IMR-90 (cell line): ENCODE results near the gene CDK10.

Source experiments
- BHLHE40 ChIP-seq: fragments of 150-350 bp; IDR thresholded peaks from 2 replicates; pipeline ENCODE4 v1.6.1; 2016; ENCODE audit warnings: mild to moderate bottlenecking, low read depth, low read length
- CHD1 ChIP-seq: IDR thresholded peaks from 2 replicates; pipeline ENCODE4 v1.6.1; 2012; ENCODE audit warnings: low read depth, low read length, improper control_type of control experiment
- FOS ChIP-seq: fragments of 150-350 bp; IDR thresholded peaks from 2 replicates; pipeline ENCODE4 v1.6.1; 2016; ENCODE audit warnings: low read depth, low read length
- MXI1 ChIP-seq: IDR thresholded peaks from 2 replicates; pipeline ENCODE4 v1.6.1; 2012; ENCODE audit warnings: low read depth, mild to moderate bottlenecking, low read length, moderate library complexity, borderline replicate concordance
- POLR2A ChIP-seq: IDR thresholded peaks from 2 replicates; pipeline ENCODE4 v1.6.1; 2012; ENCODE audit warnings: mild to moderate bottlenecking, low read depth, low read length
- RAD21 ChIP-seq: IDR thresholded peaks from 2 replicates; pipeline ENCODE4 v1.6.1; 2012; ENCODE audit warnings: low read length, improper control_type of control experiment
- RCOR1 ChIP-seq: IDR thresholded peaks from 2 replicates; pipeline ENCODE4 v1.6.1; 2012; ENCODE audit warnings: mild to moderate bottlenecking, low read length, improper control_type of control experiment; ENCODE audit not compliant: insufficient replicate concordance
- RFX5 ChIP-seq: IDR thresholded peaks from 2 replicates; pipeline ENCODE4 v1.8.0; 2012; ENCODE audit warnings: low read depth, mild to moderate bottlenecking, low read length, moderate library complexity
- SMC3 ChIP-seq: fragments of 150-350 bp; IDR thresholded peaks from 2 replicates; pipeline ENCODE4 v1.6.1; 2016; ENCODE audit warnings: low read depth, mild to moderate bottlenecking, antibody characterized with exemption, low read length, moderate library complexity
- TF ChIP-seq, protein P1 (sequence below): conservative IDR thresholded peaks from 2 replicates; pipeline ENCODE4 v1.5.1; 2012; ENCODE audit warnings: mild to moderate bottlenecking, low read depth, low read length, improper control_type of control experiment
- TF ChIP-seq, protein P2 (sequence below): fragments of 150-350 bp; IDR thresholded peaks from 2 replicates; pipeline ENCODE4 v1.6.1; 2017; ENCODE audit warnings: mild to moderate bottlenecking, antibody characterized with exemption, low read length, low read depth
- TF ChIP-seq, protein P3 (sequence below): fragments of 150-350 bp; IDR thresholded peaks from 2 replicates; pipeline ENCODE4 v1.6.1; 2016; ENCODE audit warnings: low read depth, mild to moderate bottlenecking, low read length, moderate library complexity, borderline replicate concordance

DNA sequence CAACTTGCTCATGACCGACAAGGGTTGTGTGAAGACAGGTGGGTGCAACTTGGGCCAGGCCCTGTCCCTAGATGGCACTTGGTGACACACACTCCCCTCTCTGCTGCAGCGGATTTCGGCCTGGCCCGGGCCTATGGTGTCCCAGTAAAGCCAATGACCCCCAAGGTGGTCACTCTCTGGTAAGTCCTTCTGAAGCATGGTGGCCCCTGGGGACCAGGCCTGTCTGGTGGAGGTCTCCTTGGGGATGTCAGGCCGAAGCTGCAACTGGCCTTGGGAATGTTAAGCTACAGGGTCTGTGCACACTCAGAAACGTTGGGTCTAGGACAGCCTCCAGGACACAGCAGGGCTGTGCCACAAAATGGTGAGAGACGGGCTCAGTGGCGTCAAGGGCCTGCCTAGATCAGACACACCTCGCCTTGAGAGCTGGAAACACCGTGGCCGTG is 6.8 kb downstream of the CDK10 start:
- TF ChIP-seq, protein P1, sequence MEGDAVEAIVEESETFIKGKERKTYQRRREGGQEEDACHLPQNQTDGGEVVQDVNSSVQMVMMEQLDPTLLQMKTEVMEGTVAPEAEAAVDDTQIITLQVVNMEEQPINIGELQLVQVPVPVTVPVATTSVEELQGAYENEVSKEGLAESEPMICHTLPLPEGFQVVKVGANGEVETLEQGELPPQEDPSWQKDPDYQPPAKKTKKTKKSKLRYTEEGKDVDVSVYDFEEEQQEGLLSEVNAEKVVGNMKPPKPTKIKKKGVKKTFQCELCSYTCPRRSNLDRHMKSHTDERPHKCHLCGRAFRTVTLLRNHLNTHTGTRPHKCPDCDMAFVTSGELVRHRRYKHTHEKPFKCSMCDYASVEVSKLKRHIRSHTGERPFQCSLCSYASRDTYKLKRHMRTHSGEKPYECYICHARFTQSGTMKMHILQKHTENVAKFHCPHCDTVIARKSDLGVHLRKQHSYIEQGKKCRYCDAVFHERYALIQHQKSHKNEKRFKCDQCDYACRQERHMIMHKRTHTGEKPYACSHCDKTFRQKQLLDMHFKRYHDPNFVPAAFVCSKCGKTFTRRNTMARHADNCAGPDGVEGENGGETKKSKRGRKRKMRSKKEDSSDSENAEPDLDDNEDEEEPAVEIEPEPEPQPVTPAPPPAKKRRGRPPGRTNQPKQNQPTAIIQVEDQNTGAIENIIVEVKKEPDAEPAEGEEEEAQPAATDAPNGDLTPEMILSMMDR: no peak
- no peak for TF ChIP-seq POLR2A
- TF ChIP-seq, protein P2, sequence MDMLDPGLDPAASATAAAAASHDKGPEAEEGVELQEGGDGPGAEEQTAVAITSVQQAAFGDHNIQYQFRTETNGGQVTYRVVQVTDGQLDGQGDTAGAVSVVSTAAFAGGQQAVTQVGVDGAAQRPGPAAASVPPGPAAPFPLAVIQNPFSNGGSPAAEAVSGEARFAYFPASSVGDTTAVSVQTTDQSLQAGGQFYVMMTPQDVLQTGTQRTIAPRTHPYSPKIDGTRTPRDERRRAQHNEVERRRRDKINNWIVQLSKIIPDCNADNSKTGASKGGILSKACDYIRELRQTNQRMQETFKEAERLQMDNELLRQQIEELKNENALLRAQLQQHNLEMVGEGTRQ: no peak
- TF ChIP-seq SMC3: no peak
- no peak for TF ChIP-seq BHLHE40
- no peak for TF ChIP-seq CHD1
- TF ChIP-seq FOS: no peak
- no peak for TF ChIP-seq RFX5
- TF ChIP-seq RAD21: no peak
- TF ChIP-seq, protein P3, sequence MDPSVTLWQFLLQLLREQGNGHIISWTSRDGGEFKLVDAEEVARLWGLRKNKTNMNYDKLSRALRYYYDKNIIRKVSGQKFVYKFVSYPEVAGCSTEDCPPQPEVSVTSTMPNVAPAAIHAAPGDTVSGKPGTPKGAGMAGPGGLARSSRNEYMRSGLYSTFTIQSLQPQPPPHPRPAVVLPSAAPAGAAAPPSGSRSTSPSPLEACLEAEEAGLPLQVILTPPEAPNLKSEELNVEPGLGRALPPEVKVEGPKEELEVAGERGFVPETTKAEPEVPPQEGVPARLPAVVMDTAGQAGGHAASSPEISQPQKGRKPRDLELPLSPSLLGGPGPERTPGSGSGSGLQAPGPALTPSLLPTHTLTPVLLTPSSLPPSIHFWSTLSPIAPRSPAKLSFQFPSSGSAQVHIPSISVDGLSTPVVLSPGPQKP: no peak
- TF ChIP-seq MXI1: no peak
- no peak for TF ChIP-seq RCOR1
